HG03342 (cell line): ENCODE data around the gene WAC.

ENCODE experiments used
- ATAC-seq: cut with Tn5 transposase; IDR thresholded peaks from one replicate; pipeline ENCODE4 v1.9.1; 2021; ENCODE audit warnings: mild to moderate bottlenecking, moderate library complexity; ENCODE audit not compliant: unreplicated experiment

Gene WAC

GRCh38 chr10:28661035-28661434 lies 128.1 kb downstream of the WAC start:
- no peak for ATAC-seq

- ATAC-seq = peak; percentile 83
These were observed 130.9 kb downstream of the WAC start for GRCh38 chr10:28663576-28664368.

GRCh38 chr10:28664369-28664740 lies 131.4 kb downstream of the WAC start:
- no peak for ATAC-seq

- no peak for ATAC-seq
These were observed 134.0 kb downstream of the WAC start for GRCh38 chr10:28666751-28667467.

- ATAC-seq = no peak
These were observed 135.7 kb downstream of the WAC start for GRCh38 chr10:28668363-28669226.

GRCh38 chr10:28669227-28670173 lies 136.6 kb downstream of the WAC start:
- ATAC-seq = no peak
